Measurements from ENCODE around the gene ZBTB42.

The ZBTB42 gene

GRCh38 chr14:104801520-104802393 is 856 bp downstream of the ZBTB42 start:
- no peak for TF ChIP-seq CTCF (IDR thresholded peaks at IDR 0.05; ENCODE audit: control insufficient read depth, insufficient read depth, low read depth, low read length, missing control alignments)
- H3K4me3 ChIP-seq (ENCODE audit: control insufficient read depth, low read depth, low read length), result peak overlapping the region; percentile 49
- DNase-seq (ENCODE audit: low read depth), result no peak

- DNase-seq (ENCODE audit: low read depth), result no peak
- no peak overlapping the region for H3K4me3 ChIP-seq (ENCODE audit: control insufficient read depth, low read depth, low read length)
- TF ChIP-seq CTCF (IDR thresholded peaks at IDR 0.05; ENCODE audit: control insufficient read depth, insufficient read depth, low read depth, low read length, missing control alignments), result no peak
Observed at GRCh38 chr14:104802394-104803184, 1.7 kb downstream of the ZBTB42 start.

- TF ChIP-seq CTCF (IDR thresholded peaks at IDR 0.05; ENCODE audit: control insufficient read depth, insufficient read depth, low read depth, low read length, missing control alignments), result no peak
- DNase-seq (ENCODE audit: low read depth), result no peak
- H3K4me3 ChIP-seq (ENCODE audit: control insufficient read depth, low read depth, low read length), result no peak overlapping the region
Observed at GRCh38 chr14:104803280-104803911, 2.5 kb downstream of the ZBTB42 start.

GRCh38 chr14:104803912-104804410 is 3.1 kb downstream of the ZBTB42 start:
- no peak overlapping the region for H3K4me3 ChIP-seq (ENCODE audit: control insufficient read depth, low read depth, low read length)
- no peak for TF ChIP-seq CTCF (IDR thresholded peaks at IDR 0.05; ENCODE audit: control insufficient read depth, insufficient read depth, low read depth, low read length, missing control alignments)
- DNase-seq (ENCODE audit: low read depth), result no peak

GRCh38 chr14:104804481-104805325 is 3.8 kb downstream of the ZBTB42 start:
- DNase-seq (ENCODE audit: low read depth), result no peak
- no peak for TF ChIP-seq CTCF (IDR thresholded peaks at IDR 0.05; ENCODE audit: control insufficient read depth, insufficient read depth, low read depth, low read length, missing control alignments)
- H3K4me3 ChIP-seq (ENCODE audit: control insufficient read depth, low read depth, low read length), result no peak overlapping the region

- H3K4me3 ChIP-seq (ENCODE audit: control insufficient read depth, low read depth, low read length), result no peak overlapping the region
- no peak for TF ChIP-seq CTCF (IDR thresholded peaks at IDR 0.05; ENCODE audit: control insufficient read depth, insufficient read depth, low read depth, low read length, missing control alignments)
- DNase-seq (ENCODE audit: low read depth), result no peak
Observed at GRCh38 chr14:104805326-104805678, 4.4 kb downstream of the ZBTB42 start.
